Mucosa of rectum (tissue), 2 donors: Measurements from ENCODE around the gene F11.

Experiments
- H3K27ac ChIP-seq, 2 donors: one replicate each; pipeline ENCODE4 v1.7.0; 2013; ENCODE audit warnings: inconsistent platforms in 2 of 2, low read depth in 2 of 2, low read length in 2 of 2
- H3K27me3 ChIP-seq, 2 donors: one replicate each; pipeline ENCODE4 v1.7.0; 2013; ENCODE audit warnings: low read length in 2 of 2; ENCODE audit not compliant: control insufficient read depth in 2 of 2, insufficient read depth in 2 of 2
- H3K36me3 ChIP-seq, 2 donors: one replicate each; pipeline ENCODE4 v1.7.0; 2013; ENCODE audit warnings: low read length in 2 of 2; ENCODE audit not compliant: control insufficient read depth in 2 of 2, insufficient read depth in 2 of 2
- H3K4me1 ChIP-seq, 2 donors: one replicate each; pipeline ENCODE4 v1.7.0; 2013; ENCODE audit warnings: low read length in 2 of 2, mild to moderate bottlenecking in 1 of 2; ENCODE audit not compliant: control insufficient read depth in 2 of 2, insufficient read depth in 2 of 2
- H3K4me3 ChIP-seq, 2 donors: one replicate each; pipeline ENCODE4 v1.7.0; 2013; ENCODE audit warnings: low read length in 2 of 2
- H3K9ac ChIP-seq, 2 donors: one replicate each; pipeline ENCODE4 v1.7.0; 2013; ENCODE audit warnings: low read length in 2 of 2, low read depth in 1 of 2, mild to moderate bottlenecking in 1 of 2
- H3K9me3 ChIP-seq, 2 donors: one replicate each; pipeline ENCODE4 v1.7.0; 2013; ENCODE audit warnings: low read length in 2 of 2; ENCODE audit not compliant: control insufficient read depth in 2 of 2
- donor health status: healthy.
- donor health status: Normal muscosa, but diverticular disease.

The F11 gene

DNA sequence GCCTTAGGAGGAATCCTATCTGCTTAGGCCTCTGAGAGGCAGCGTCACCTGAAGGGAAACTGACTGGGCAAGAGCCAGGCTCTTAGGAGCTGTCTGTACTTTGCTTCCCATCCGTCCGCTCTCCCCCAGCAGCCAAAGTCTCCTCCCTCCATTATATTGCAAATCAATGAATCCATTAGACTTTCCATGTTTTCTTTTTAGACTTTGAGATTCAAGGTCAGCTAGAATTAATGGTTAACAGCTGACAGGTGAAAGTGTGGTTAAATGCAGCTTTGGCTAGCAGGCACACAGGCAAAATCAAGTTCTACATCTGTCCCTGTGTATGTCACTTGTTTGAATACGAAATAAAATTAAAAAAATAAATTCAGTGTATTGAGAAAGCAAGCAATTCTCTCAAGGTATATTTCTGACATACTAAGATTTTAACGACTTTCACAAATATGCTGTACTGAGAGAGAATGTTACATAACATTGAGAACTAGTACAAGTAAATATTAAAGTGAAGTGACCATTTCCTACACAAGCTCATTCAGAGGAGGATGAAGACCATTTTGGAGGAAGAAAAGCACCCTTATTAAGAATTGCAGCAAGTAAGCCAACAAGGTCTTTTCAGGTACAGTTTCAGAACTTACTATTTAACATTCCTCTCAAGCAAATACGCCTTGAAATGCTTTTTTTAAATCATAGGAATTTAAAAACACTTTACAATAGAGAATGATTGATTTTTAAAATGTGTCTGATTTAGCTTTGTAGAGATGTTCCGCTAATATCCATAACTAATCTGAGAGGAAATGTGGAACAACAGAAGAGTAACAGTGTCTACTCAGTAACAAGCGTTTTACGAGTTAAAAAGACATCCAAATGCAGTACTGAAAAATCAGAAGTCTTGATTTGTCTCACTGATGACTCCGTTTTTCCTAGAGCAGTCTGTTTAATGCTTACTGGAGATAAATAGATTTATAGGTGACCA, at the start of gene F11:
Gene F11 (plus strand): TSS at position 507 of the 970 bp plus-strand sequence. CDS start 948 bp downstream, outside the sequence.
- Histone ChIP-seq H3K9ac (no peak within 1 kb of the TSS), H3K4me1 (peaks cover 2 to 7% of the 10 kb centered on the region in 2 donors), H3K36me3 (no peaks in the 10 kb centered on the region), H3K27ac (no peak within 1 kb of the TSS), H3K27me3 (peaks cover 0 to 3% of the 10 kb centered on the region in 2 donors), H3K4me3 (peak within 1 kb of the TSS; percentile 4 to 28), H3K9me3 (no peaks in the 10 kb centered on the region)

GRCh38 chr4:186216465-186217024, 49.4 kb upstream of the F11 start:
- no peak overlapping the region for H3K27ac ChIP-seq
- no peak overlapping the region for H3K4me3 ChIP-seq
- no peaks in the 10 kb centered on the region for H3K36me3 ChIP-seq
- no peak overlapping the region for H3K9ac ChIP-seq
- no peaks in the 10 kb centered on the region for H3K4me1 ChIP-seq
- H3K9me3 ChIP-seq: peaks cover 0 to under 1% of the 10 kb centered on the region in 2 donors
- H3K27me3 ChIP-seq: no peaks in the 10 kb centered on the region

- Histone ChIP-seq H3K27ac (no peak overlapping the region), H3K4me1 (no peaks in the 10 kb centered on the region), H3K9me3 (peaks cover 0 to 2% of the 10 kb centered on the region in 2 donors), H3K4me3 (no peak overlapping the region), H3K9ac (no peak overlapping the region), H3K36me3 (no peaks in the 10 kb centered on the region), H3K27me3 (no peaks in the 10 kb centered on the region)
Measured at GRCh38 chr4:186217733-186218293, 48.2 kb upstream of the F11 start.

DNA sequence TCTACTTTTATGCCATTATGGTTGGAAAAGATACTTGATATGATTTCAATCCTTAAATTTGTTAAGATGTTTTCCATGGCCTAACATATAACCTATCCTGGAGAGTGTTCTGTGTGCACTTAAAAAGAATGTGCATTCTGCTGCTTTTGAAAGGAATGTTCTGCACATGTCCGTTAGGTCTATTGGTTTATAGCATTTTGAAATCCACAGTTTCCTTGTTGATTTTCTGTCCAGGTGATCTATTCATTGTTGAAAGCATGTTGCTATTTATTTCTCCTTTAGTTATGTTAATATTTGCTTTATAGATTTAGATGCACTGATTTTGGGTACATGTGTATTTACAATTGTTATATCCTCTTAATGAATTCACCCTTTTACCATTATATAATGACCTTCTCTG, 44.4 kb upstream of the F11 start:
- H3K27ac ChIP-seq: no peak overlapping the region
- H3K4me3 ChIP-seq: no peak overlapping the region
- H3K9ac ChIP-seq: no peak overlapping the region
- peaks cover 0 to 2% of the 10 kb centered on the region in 2 donors for H3K9me3 ChIP-seq
- no peaks in the 10 kb centered on the region for H3K4me1 ChIP-seq
- H3K36me3 ChIP-seq: no peaks in the 10 kb centered on the region
- no peaks in the 10 kb centered on the region for H3K27me3 ChIP-seq

DNA sequence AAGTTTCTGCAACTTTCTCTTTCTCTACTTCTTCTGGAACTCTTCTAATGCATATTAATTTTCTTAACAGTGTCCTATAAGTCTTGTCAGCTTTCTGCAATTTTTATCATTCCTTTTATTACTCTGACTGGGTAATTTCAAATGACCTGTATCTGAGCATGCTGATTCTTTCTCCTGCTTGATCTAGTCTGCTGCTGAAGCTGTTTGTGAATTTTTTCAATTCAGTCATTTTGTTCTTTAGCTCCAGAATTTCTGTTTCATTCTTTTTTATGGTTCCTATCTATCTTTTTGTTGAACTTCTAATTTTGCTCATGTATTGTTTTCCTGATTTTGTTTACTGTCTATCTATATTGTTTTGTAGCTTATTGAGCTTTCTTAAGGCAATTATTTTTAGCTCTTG, 40.1 kb upstream of the F11 start:
- Histone ChIP-seq H3K36me3 (no peaks in the 10 kb centered on the region), H3K27me3 (no peaks in the 10 kb centered on the region), H3K9ac (no peak overlapping the region), H3K27ac (no peak overlapping the region), H3K9me3 (peaks cover 0 to 2% of the 10 kb centered on the region in 2 donors), H3K4me3 (no peak overlapping the region), H3K4me1 (peaks cover 0 to 4% of the 10 kb centered on the region in 2 donors)

DNA sequence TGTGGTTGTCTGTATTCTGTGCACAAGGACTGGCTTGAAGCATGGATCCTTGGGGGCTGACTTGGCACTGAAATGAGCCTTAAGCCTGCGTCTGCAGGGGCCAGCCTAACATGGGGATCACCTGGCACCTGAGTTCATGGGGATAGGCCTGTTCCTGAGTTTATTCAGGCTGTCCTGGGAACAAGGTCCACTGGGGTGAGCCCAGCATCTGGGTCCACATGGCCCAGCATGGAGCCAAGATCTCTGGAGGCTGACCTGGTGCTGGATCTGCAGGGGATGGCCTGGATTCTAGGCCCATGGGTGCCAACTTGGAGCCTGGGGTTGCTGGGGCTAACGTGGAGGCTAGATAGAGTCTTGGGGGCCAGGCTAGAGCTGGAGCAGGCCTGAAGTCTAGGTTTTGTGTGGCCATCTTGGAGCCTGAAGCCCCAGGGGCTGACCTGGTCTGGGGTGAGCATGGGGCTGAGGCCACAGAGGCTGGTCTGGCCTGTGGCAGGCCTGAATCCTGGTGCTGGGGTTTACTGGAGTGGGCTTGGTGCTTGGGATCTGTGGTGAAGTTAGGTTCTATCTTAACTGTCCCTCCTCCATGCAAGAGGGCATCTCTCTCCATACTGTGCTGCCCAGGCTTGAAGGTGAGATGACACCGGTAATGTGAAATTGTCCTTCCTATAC, 39.3 kb upstream of the F11 start:
- no peak overlapping the region for H3K9ac ChIP-seq
- H3K9me3 ChIP-seq: peaks cover 0 to under 1% of the 10 kb centered on the region in 2 donors
- no peak overlapping the region for H3K27ac ChIP-seq
- H3K4me1 ChIP-seq: peaks cover 0 to 4% of the 10 kb centered on the region in 2 donors
- no peaks in the 10 kb centered on the region for H3K36me3 ChIP-seq
- no peaks in the 10 kb centered on the region for H3K27me3 ChIP-seq
- no peak overlapping the region for H3K4me3 ChIP-seq

- H3K9me3 ChIP-seq: no peaks in the 10 kb centered on the region
- H3K36me3 ChIP-seq: no peaks in the 10 kb centered on the region
- no peak within 1 kb of the TSS for H3K27ac ChIP-seq
- peaks cover 0 to 4% of the 10 kb centered on the region in 2 donors for H3K4me1 ChIP-seq
- no peak within 1 kb of the TSS for H3K9ac ChIP-seq
- peak within 1 kb of the TSS; percentile 22 to 39 for H3K4me3 ChIP-seq
- H3K27me3 ChIP-seq: no peaks in the 10 kb centered on the region
Measured at GRCh38 chr4:186227221-186227620, 38.8 kb upstream of the F11 start, which contains the start of gene KLKB1. KLKB1 (plus strand) TSS chr4:186227507; CDS start chr4:186228196, 689 bp downstream.

DNA sequence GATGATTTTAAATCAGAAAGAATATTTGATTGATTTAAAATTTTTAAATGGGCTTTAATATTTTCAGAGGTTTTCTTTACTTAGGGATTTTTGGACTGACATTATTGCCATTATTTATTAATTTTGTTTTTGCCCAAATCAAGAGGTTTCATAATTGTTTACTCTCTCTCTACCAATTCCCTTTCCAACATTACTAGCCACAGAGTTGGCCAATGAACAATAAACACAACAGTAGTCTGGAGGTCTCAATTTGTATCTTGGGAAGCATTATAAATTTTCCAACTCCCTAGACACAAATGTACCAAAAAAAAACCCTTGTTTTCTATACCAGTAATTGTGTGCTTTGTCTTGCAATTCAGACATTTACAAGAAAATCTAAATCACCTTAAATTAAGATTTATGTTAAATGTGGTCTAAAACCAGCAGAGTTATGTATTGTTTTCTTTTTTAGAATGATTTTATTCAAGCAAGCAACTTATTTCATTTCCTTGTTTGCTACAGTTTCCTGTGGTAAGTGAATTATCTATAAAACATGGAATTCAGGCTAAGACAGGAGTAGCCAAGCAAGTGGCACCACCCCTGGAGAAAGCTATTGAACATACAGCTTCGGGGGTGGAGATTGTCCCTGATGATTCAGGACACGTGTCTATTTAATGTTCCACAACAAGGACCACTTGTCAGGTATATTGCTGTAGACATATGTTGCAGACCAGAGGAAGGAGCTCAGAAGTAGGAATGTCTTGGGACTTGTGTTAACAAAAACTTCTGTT, 38.1 kb upstream of the F11 start:
- Histone ChIP-seq H3K9me3 (no peaks in the 10 kb centered on the region), H3K27me3 (no peaks in the 10 kb centered on the region), H3K4me1 (peaks cover 0 to 4% of the 10 kb centered on the region in 2 donors), H3K27ac (no peak overlapping the region), H3K4me3 (peak overlapping the region; percentile 22 to 39), H3K9ac (no peak overlapping the region), H3K36me3 (no peaks in the 10 kb centered on the region)

- Histone ChIP-seq H3K9ac (no peak overlapping the region), H3K36me3 (no peaks in the 10 kb centered on the region), H3K4me1 (peaks cover 0 to 4% of the 10 kb centered on the region in 2 donors), H3K9me3 (no peaks in the 10 kb centered on the region), H3K27ac (no peak overlapping the region), H3K27me3 (no peaks in the 10 kb centered on the region), H3K4me3 (peak overlapping the region; percentile 22 to 39)
Measured at GRCh38 chr4:186228514-186228894, 37.5 kb upstream of the F11 start.
